Glutamatergic neuron (in vitro differentiated cells): ENCODE results near the gene DCLK1. TPM values are rescaled to one million over a fixed set of nuclear protein-coding genes. Genes with fewer than 3 reads are reported as not detected.

Source experiments
- DNase-seq: peaks from one replicate; pipeline ENCODE4 v3.0.0; 2022
- H3K27ac Mint-ChIP-seq: one replicate; pipeline ENCODE4 v1.8.0; 2020; ENCODE audit warnings: mild to moderate bottlenecking, mixed read lengths, inconsistent platforms; ENCODE audit not compliant: unreplicated experiment
- H3K27me3 Mint-ChIP-seq: one replicate; pipeline ENCODE4 v1.8.0; 2020; ENCODE audit warnings: mild to moderate bottlenecking, moderate library complexity, mixed read lengths, inconsistent platforms; ENCODE audit not compliant: unreplicated experiment
- H3K36me3 Mint-ChIP-seq: one replicate; pipeline ENCODE4 v1.8.0; 2020; ENCODE audit warnings: mild to moderate bottlenecking, mixed read lengths, inconsistent platforms; ENCODE audit not compliant: unreplicated experiment
- H3K4me1 Mint-ChIP-seq: one replicate; pipeline ENCODE4 v1.8.0; 2020; ENCODE audit warnings: mild to moderate bottlenecking, low read depth, mixed read lengths, inconsistent platforms; ENCODE audit not compliant: unreplicated experiment
- H3K4me3 Mint-ChIP-seq: one replicate; pipeline ENCODE4 v1.8.0; 2020; ENCODE audit warnings: mild to moderate bottlenecking, mixed read lengths, inconsistent platforms; ENCODE audit not compliant: unreplicated experiment
- H3K9me3 Mint-ChIP-seq: one replicate; pipeline ENCODE4 v1.8.0; 2020; ENCODE audit warnings: mild to moderate bottlenecking, moderate library complexity, mixed read lengths, inconsistent platforms; ENCODE audit not compliant: unreplicated experiment
- CTCF ChIP-seq: fragments of 200-600 bp; sonication (generic); IDR thresholded peaks from one replicate; pipeline ENCODE4 v1.5.0; 2021; ENCODE audit not compliant: partially characterized antibody, unreplicated experiment
- total RNA-seq: library from RNA; stranded (reverse); fragmentation: NEBNext Ultra II Directional; extraction: Animal tissue kit (Norgen Biotek cat#: 25700); gene quantifications from one replicate; pipeline ENCODE4 v1.2.1, GENCODE V29; 2021; ENCODE audit not compliant: unreplicated experiment

DCLK1 gene
- total RNA-seq, 1 donor from 2014 or later, result 63.9 TPM

- H3K27me3 Mint-ChIP-seq, result peaks cover 6% of the 10 kb centered on the region
- no peak overlapping the region for H3K4me3 Mint-ChIP-seq
- no peak for TF ChIP-seq CTCF
- H3K27ac Mint-ChIP-seq, result no peak overlapping the region
- DNase-seq, result no peak
- peaks cover 10% of the 10 kb centered on the region for H3K36me3 Mint-ChIP-seq
- H3K4me1 Mint-ChIP-seq, result peaks cover 30% of the 10 kb centered on the region
- H3K9me3 Mint-ChIP-seq, result peaks cover 4% of the 10 kb centered on the region
Observed at GRCh38 chr13:35808846-35809245, 322.3 kb downstream of the DCLK1 start.

GRCh38 chr13:35804901-35805300 lies 326.3 kb downstream of the DCLK1 start:
- no peak for DNase-seq
- H3K9me3 Mint-ChIP-seq, result no peaks in the 10 kb centered on the region
- H3K36me3 Mint-ChIP-seq, result peaks cover 10% of the 10 kb centered on the region
- peaks cover 6% of the 10 kb centered on the region for H3K27me3 Mint-ChIP-seq
- H3K4me1 Mint-ChIP-seq, result peaks cover 7% of the 10 kb centered on the region
- TF ChIP-seq CTCF, result no peak
- H3K4me3 Mint-ChIP-seq, result no peak overlapping the region
- no peak overlapping the region for H3K27ac Mint-ChIP-seq

- H3K9me3 Mint-ChIP-seq, result no peaks in the 10 kb centered on the region
- no peak for TF ChIP-seq CTCF
- peaks cover 2% of the 10 kb centered on the region for H3K27me3 Mint-ChIP-seq
- H3K4me1 Mint-ChIP-seq, result peaks cover 1% of the 10 kb centered on the region
- no peaks in the 10 kb centered on the region for H3K36me3 Mint-ChIP-seq
- H3K4me3 Mint-ChIP-seq, result no peak overlapping the region
- no peak for DNase-seq
- H3K27ac Mint-ChIP-seq, result no peak overlapping the region
Observed at GRCh38 chr13:35797991-35798390, 333.2 kb downstream of the DCLK1 start.

- no peak for DNase-seq
- H3K27me3 Mint-ChIP-seq, result peaks cover 2% of the 10 kb centered on the region
- H3K27ac Mint-ChIP-seq, result no peak overlapping the region
- no peak for TF ChIP-seq CTCF
- no peaks in the 10 kb centered on the region for H3K36me3 Mint-ChIP-seq
- H3K9me3 Mint-ChIP-seq, result no peaks in the 10 kb centered on the region
- peaks cover 1% of the 10 kb centered on the region for H3K4me1 Mint-ChIP-seq
- no peak overlapping the region for H3K4me3 Mint-ChIP-seq
Observed at GRCh38 chr13:35797244-35797643, 333.9 kb downstream of the DCLK1 start.

- Mint-ChIP-seq H3K36me3 (no peaks in the 10 kb centered on the region), H3K9me3 (no peaks in the 10 kb centered on the region), H3K4me3 (no peak overlapping the region), H3K4me1 (peaks cover 4% of the 10 kb centered on the region), H3K27me3 (peaks cover 2% of the 10 kb centered on the region), H3K27ac (no peak overlapping the region)
- TF ChIP-seq CTCF, result no peak
- DNase-seq, result no peak
Observed at GRCh38 chr13:35796623-35797022, 334.6 kb downstream of the DCLK1 start.
